Frontal cortex (tissue), 4 donors: ENCODE measurements around the gene LRWD1. TPM values are rescaled to one million over a fixed set of nuclear protein-coding genes. Genes with fewer than 3 reads are reported as not detected.
"Not testable (repeated sequence)": the region's sequence is repeated elsewhere in the genome, so short reads cannot be mapped to it uniquely, and the experiment has no call there.

ENCODE experiments used
- DNase-seq, 2 donors: peaks; one replicate each; pipeline ENCODE4 v3.0.0; 2012; ENCODE audit warnings: low spot score in 2 of 2
- FAIRE-seq: peaks from 2 replicates; lab custom pipeline; 2012; peaks lifted over from hg19 to GRCh38; lab: Jason Lieb, UNC
- total RNA-seq: library from RNA; depleted of rRNA; stranded (reverse); fragments of >200 nt; gene quantifications from one replicate; pipeline ENCODE4 v1.2.3, GENCODE V29; 2014
- donor health status: control.
- donor health status: control.
- donor health status: control.

The LRWD1 gene
- total RNA-seq, 1 donor from 2014 or later: 55.4 TPM

GRCh38 chr7:102467581-102468477 lies 3.0 kb downstream of the LRWD1 start:
- DNase-seq (no peak), FAIRE-seq (no peak)

- DNase-seq (no peak), FAIRE-seq (no peak)
Measured at GRCh38 chr7:102468478-102469350, 3.9 kb downstream of the LRWD1 start.

- no peak for FAIRE-seq
- no peak for DNase-seq
Measured at GRCh38 chr7:102469351-102469971, 4.7 kb downstream of the LRWD1 start.

GRCh38 chr7:102469972-102470825 lies 5.4 kb downstream of the LRWD1 start:
- DNase-seq (no peak), FAIRE-seq (no peak)

- no peak for FAIRE-seq
Measured at GRCh38 chr7:102471791-102472125, 7.0 kb downstream of the LRWD1 start.

GRCh38 chr7:102472126-102473041 lies 7.6 kb downstream of the LRWD1 start:
- no peak for DNase-seq
- no peak for FAIRE-seq

More at GRCh38 chr7:102471791-102472125, 7.0 kb downstream of the LRWD1 start:
- DNase-seq: no peak

GRCh38 chr7:102473271-102473991 lies 8.6 kb downstream of the LRWD1 start:
- DNase-seq: no peak

GRCh38 chr7:102474116-102474515 lies 9.3 kb downstream of the LRWD1 start:
- FAIRE-seq: not testable (repeated sequence)

More at GRCh38 chr7:102473271-102473991, 8.6 kb downstream of the LRWD1 start:
- no peak for FAIRE-seq

GRCh38 chr7:102474736-102475435 lies 10.1 kb downstream of the LRWD1 start:
- not testable (repeated sequence) for FAIRE-seq, DNase-seq

More at GRCh38 chr7:102474116-102474515, 9.3 kb downstream of the LRWD1 start:
- not testable (repeated sequence) for DNase-seq

GRCh38 chr7:102478314-102479208 lies 13.8 kb downstream of the LRWD1 start, which contains the start of gene POLR2J:
Gene POLR2J, minus strand, starts transcription at chr7:102478922. Its CDS starts 62 bp downstream, at chr7:102478860.
- not testable (repeated sequence) for FAIRE-seq, DNase-seq

GRCh38 chr7:102479209-102479584 lies 14.4 kb downstream of the LRWD1 start:
- not testable (repeated sequence) for DNase-seq, FAIRE-seq

GRCh38 chr7:102479982-102480637 lies 15.3 kb downstream of the LRWD1 start:
- FAIRE-seq: not testable (repeated sequence)

GRCh38 chr7:102481962-102482361 lies 17.2 kb downstream of the LRWD1 start:
- not testable (repeated sequence) for FAIRE-seq, DNase-seq

More at GRCh38 chr7:102479982-102480637, 15.3 kb downstream of the LRWD1 start:
- DNase-seq: not testable (repeated sequence)

GRCh38 chr7:102484317-102484716 lies 19.5 kb downstream of the LRWD1 start:
- FAIRE-seq, DNase-seq: not testable (repeated sequence)

- not testable (repeated sequence) for DNase-seq, FAIRE-seq
Measured at GRCh38 chr7:102490529-102491075, 25.8 kb downstream of the LRWD1 start.
